Transverse colon (tissue), 4 donors: ENCODE measurements around the gene DPPA5.
"Not testable (repeated sequence)": the region's sequence is repeated elsewhere in the genome, so short reads cannot be mapped to it uniquely, and the experiment has no call there.

Source experiments
- POLR2A ChIP-seq: fragments of 450-650 bp; IDR thresholded peaks from one replicate; pipeline ENCODE4 v1.6.1; 2016; ENCODE audit warnings: antibody characterized with exemption, mild to moderate bottlenecking, moderate library complexity
- POLR2AphosphoS5 ChIP-seq, 3 donors: sonication (generic); formaldehyde crosslinking; IDR thresholded peaks; one replicate each; pipeline ENCODE4 v1.6.1; 2016; ENCODE audit warnings: antibody characterized with exemption in 3 of 3
- TF ChIP-seq, protein P1 (sequence below), 5 experiments: fragments of 200-600 bp in 3 of 5; fragments of 450-650 bp in 2 of 5; sonication (generic) in 3 of 5; IDR thresholded peaks; 1 replicate in 2 of 5; 2 replicates in 3 of 5; pipeline ENCODE4 v1.5.1; 2016 to 2017; ENCODE audit warnings: antibody characterized with exemption in 5 of 5, inconsistent platforms in 3 of 5, mild to moderate bottlenecking in 2 of 5, moderate library complexity in 1 of 5

DNA sequence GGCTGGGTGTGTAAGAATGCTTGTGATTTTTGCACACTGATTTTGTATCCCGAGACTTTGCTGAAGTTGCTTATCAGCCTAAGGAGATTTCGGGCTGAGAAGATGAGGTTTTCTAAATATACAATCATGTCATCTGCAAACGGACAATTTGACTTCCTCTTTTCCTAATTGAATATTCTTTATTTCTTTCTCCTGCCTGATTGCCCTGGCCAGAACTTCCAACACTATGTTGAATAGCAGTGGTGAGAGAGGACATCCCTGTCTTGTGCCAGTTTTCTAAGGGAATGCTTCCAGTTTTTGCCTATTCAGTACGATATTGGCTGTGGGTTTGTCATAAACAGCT lies 43.6 kb downstream of the DPPA5 start:
- TF ChIP-seq, protein P1, sequence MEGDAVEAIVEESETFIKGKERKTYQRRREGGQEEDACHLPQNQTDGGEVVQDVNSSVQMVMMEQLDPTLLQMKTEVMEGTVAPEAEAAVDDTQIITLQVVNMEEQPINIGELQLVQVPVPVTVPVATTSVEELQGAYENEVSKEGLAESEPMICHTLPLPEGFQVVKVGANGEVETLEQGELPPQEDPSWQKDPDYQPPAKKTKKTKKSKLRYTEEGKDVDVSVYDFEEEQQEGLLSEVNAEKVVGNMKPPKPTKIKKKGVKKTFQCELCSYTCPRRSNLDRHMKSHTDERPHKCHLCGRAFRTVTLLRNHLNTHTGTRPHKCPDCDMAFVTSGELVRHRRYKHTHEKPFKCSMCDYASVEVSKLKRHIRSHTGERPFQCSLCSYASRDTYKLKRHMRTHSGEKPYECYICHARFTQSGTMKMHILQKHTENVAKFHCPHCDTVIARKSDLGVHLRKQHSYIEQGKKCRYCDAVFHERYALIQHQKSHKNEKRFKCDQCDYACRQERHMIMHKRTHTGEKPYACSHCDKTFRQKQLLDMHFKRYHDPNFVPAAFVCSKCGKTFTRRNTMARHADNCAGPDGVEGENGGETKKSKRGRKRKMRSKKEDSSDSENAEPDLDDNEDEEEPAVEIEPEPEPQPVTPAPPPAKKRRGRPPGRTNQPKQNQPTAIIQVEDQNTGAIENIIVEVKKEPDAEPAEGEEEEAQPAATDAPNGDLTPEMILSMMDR (IDR thresholded peaks at IDR 0.05) = not testable (repeated sequence)
- not testable (repeated sequence) for TF ChIP-seq POLR2A; POLR2AphosphoS5 (IDR thresholded peaks at IDR 0.05)
